HCEC 1CT (cell line): ENCODE results near the gene ZNF844.
A peak's percentile ranks its signal among the peaks of the same experiment; 100 is the strongest.
"Not testable (repeated sequence)": the region's sequence is repeated elsewhere in the genome, so short reads cannot be mapped to it uniquely, and the experiment has no call there.

Experiments used
- DNase-seq: peaks from one replicate; pipeline ENCODE4 v3.0.0-alpha.2; 2017

ZNF844 gene

DNA sequence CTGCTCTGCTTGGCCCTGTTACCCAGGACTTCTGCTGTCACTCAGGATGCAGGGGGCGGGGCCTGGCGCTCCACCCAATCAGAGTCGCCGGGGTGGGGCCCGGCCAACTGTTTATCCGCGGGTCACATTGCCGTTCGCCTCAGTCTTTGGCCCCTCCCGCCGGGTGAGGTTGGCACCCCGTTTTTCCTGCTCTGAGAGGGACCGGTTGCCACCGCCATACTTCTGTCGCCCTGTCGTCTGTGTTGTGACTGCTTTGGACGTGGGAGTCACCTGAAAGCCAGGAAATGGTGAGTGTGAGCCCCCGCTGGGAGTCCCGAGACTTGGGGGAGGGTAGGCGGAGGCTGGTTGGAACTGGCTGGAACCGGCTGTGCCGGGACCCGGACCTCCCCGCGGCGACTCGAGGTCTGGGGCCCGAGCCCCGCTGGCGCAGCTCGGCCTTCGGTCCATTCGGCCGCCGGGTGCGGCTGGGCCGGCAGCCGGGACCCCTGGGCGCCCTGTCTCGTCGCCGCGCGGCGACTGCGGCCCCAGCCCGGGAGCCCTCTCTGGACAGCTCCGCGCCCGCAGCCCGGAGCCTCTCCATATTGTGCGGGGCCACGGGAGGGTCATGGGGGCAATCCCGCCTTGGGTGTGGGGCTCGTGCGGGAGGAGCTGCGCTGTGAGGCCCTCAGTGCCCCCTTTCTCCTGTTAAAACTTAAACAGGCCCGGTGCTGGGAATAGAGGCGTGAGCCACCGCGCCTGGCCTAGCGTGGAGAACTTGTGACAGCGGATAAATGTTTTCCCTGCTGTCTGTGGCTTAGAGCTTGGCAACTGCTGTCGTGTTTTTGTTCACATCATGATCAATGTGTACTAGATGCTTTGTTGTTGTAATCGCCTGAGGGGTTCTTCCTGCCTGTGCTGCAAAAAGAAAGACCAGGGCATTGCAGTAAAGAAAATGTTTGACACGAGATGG is at the start of gene ZNF844:
Gene ZNF844, plus strand, starts transcription at position 142 of the 949 bp plus-strand sequence. Its CDS starts 143 bp downstream, at position 285.
- peak; percentile 9 for DNase-seq

DNA sequence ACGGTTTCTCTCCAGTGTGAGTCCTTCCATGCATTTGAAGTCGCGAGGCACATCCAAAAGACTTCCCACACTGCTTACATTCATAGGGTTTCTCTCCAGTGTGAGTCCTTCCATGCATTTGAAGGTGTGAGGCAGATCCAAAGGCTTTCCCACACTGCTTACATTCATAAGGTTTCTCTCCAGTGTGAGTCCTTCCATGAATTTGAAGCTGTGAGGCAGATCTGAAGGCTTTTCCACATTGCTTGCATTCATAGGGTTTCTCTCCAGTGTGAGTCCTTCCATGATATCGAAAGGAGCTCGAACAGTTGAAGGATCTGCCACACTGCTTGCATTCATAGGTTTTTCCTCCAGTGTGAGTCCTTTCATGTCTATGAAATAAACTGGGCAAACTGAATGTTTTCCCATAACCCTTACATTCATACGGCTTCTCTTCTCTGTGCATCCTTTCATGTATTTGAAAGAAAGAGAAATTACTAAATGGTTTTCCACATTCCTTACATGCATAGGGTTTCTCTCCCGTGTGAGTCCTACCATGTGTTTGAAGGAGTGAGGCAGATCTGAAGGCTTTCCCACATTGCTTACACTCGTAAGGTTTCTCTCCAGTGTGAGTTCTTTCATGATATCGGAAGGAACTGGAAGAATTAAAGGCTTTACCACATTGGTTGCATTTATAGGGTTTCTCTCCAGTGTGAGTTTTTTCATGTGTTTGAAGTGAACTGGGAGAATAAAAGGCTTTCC is 49.3 kb upstream of the ZNF844 start:
- no peak for DNase-seq

DNA sequence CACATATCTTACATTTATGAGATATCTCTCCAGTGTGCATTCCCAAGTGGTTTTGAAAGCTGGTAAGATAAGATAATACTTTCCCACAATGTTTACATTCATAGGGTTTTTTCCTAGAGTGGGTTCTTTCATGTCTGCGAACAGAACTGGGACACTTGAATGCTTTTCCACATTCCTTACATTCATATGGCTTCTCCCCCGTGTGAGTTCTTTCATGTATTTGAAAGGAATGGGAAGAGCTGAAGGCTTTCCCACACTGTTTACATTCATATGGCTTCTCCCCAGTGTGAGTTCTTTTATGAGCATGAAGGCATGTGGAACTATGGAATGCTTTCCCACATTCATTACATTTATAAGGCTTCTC is 48.8 kb upstream of the ZNF844 start:
- no peak for DNase-seq

DNA sequence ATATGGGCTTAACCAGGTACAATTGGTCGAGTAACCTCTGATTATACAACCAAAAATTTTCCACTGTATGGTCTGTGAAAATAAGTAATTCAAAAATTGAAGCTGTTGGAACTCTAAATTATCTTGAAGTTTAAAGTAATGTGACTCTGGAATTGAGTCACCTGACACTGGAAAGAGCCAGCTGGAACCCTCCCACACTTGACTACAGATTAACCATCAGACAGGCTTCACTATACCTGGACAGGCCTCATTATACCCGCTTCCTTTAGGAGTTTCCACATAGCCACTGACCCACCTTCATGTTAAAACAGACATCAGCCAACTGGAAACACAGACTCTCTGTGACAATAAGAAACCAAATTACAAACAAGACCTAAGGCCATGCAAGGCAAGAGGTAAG is 30.3 kb upstream of the ZNF844 start:
- DNase-seq, result no peak

DNA sequence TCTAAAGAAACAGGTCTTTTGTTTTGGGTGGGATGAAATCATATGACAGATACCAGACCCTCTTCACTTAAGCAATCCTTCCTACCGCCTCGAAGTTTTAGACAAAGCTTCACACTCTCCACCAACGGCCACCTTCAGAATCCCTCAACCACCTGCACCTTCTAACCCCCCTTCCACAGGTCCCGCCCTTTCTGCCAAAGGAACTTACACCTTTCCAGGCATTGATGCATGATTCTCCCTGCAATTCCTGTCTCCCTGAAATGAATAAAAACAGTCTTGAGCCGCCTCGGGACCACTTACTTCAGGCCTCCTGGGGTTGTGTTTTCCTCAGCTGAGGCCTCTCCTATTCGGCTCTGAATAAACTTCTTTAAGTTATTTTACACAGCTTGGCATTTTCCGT is 29.9 kb upstream of the ZNF844 start:
- DNase-seq, result no peak

DNA sequence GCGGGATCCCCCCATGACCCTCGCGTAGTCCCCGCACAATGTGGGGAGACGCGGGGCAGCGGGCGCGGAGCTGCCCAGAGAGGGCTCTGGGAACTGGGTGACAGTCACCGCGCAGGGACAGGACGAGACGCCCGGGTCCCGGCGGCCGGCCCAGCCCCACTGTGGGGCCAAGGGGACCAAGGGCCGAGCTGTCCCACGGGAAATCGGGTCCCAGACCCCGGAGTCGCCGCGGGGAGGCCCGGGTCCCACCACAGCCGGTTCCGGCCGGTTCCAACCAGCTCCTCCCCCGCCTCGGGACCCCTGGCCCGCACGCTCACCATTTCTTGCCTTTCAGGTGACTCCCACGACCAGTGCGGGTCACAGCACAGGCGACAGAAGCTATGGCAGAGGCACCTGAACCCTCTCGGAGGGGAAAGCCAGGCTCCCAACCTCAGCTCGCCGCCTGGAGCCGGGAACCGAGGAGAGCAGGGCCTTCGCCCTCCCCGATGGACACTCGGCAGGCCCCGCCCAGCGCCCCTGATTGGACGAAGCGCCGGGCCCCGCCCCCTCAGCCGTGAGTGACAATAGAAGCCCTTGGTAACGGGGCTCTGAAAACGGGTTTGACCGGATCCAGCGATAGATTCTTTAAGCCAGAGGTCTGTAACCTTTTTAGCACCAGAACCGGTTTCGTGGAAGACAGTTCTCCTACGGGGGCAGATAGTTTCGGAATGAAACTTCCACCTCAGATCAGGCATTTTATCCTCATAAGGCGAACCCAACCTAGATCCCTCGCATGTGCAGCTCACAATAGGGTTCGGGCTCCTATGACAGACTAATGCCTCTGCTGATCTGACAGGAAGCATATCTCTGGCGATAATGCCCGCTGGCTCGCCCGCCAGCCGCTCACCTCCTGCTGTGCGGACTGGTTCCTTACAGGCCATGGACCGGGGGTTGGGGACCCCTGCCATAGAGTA is 29.0 kb upstream of the ZNF844 start, which contains the start of gene ZNF433:
Gene ZNF433, minus strand, starts transcription at position 460 of the 953 bp plus-strand sequence. Its CDS starts 140 bp downstream, at position 320.
- peak; percentile 80 for DNase-seq

DNA sequence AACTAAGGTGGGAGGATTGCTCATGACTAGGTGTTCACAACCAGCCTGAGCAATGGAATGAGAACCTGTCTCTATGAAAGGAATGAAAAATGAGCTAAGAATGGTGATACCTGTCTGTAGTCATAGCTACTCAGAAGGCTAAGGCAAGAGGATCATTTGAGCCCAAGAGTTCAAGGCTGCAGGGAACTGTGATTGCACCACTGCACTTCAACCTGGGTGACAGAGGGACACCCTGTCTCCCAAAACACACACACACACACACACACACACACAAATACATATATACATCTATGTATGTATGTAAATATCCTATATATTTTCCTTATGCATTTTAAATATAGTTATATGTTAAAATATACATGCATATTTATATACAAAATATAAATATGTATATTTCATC is 21.6 kb upstream of the ZNF844 start:
- DNase-seq, result no peak

DNA sequence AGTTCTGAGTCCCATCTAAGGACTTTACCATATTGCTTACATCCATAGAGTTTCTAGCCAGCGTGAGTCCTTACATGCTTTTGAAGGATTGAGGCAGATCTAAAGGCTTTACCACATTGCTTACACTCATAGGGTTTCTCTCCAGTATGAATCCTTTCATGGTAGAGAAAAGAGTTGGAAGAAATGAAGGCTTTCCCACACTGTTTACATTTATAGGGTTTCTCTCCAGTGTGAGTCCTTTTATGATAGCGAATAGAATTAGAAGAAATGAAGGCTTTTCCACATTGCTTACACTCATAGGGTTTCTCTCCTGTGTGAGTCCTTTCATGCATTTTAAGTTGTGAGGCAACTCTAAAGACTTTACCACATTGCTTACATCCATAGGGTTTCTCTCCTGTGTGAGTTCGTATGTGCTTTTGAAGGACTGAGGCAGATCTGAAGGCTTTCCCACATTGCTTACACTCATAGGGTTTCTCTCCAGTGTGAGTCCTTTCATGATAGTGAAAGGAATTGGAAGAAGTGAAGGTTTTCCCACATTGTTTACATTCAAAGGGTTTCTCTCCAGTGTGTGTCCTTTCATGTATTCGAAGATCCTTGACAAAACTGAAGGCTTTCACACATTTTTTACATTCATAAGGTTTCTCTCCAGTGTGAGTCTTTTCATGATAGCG is 20.6 kb upstream of the ZNF844 start:
- DNase-seq, result no peak

DNA sequence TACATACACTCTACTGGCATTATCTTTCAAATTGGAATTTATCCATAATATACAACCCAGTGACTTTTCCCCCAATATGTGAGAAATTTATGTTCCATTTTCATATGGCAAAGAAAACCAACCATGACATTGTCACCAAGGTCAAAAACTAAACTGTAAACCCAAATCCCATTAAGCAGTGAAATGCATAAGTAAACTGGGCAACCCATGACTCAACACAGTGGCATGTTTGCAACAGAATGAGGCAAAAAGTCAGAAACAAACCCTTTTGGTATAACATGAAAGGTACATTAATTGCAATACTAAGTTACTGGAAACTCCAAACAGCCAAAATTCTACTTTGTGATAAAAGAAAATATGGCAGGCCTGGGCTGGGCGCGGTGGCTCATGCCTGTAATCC is 16.7 kb upstream of the ZNF844 start:
- DNase-seq, result no peak

DNA sequence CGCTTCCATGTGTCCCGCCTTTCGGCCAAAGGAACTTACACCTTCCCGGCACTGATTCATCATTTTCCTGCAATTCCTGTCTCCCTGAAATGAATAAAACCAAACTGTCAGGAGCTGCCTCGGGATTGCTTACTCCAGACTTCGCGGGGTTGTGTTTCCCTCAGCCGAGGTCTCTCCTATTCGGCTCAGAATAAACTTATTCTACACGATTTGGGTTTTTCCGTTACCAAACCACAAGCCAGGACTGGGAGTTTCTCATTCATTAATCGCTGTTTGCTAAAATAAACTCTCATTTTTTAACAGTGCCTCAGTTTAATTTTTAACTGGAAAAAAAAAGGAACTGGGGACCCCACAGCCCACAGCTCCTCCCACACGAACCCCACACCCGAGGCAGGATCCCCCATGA is 12.4 kb upstream of the ZNF844 start:
- no peak for DNase-seq

DNA sequence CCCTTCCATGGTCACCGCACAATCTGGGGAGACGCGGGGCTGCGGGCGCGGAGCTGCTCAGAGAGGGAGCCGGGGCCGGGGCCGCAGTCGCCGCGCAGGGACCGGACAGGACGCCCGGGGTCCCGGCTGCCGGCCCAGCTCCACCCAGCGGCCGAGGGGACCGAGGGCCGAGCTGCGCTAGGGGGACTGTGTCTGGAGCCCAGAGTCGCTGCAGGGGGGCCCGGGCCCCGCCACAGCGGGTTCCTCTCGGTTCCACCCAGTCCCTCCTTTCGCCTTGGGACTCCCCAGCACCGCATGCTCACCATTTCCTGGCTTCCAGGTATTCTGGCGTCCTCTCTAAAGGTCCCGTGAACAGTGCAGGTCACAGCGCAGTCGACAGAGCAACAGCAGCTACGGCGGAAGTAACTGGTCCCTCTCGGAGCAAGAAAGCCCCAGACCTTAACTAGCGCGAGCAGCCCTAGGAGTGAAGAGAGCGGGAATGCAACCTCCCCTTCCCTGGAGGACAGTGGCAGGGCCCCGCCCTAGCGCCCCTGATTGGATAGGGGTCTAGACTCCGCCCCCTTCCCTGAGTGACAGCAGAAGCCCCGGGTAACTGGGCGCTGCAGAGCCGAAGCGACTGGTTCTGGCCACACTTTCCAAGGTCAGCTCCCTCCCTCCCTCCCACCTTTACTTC is 11.9 kb upstream of the ZNF844 start, which contains the start of gene ZNF878:
Gene ZNF878, minus strand, starts transcription at position 465 of the 673 bp plus-strand sequence. Its CDS starts 160 bp downstream, at position 305.
- peak; percentile 51 for DNase-seq

DNA sequence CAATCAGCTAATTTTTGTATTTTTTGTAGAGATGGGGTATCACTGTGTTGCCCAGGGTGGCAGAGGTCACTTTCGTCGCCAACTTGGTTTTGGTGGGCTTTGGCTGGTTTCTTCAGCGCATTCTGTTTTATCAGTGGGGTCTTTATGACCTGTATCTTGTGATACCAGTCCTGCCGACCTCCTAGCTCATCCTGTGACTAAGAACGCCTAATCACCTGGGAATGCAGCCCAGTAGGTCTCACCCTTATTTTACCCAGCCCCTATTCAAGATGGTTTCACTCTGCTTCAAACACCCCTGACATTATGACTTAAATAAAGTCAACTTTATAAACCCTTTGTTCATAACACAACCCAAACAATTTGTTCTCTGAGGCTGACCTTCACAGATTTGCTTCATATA is 8.7 kb upstream of the ZNF844 start:
- no peak for DNase-seq

DNA sequence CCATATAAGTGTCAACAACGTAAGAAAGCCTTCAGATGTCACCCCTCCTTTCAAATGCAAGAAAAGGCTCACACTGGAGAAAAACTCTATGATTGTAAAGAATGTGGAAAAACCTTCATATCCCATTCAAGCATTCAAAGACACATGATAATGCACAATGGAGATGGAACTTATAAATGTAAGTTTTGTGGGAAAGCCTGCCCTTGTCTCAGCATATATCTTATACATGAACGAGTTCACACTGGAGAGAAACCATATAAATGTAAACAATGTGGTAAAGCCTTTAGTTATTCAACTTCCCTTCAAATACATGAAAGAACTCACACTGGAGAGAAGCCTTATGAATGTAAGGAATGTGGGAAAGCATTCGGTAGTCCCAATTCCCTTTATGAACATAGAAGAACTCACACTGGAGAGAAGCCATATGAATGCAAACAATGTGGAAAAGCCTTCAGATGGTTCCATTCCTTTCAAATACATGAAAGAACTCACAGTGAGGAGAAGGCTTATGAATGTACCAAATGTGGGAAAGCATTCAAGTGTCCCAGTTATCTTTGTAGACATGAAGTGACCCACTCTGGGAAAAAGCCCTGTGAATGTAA is 11.1 kb downstream of the ZNF844 start:
- DNase-seq, result no peak

DNA sequence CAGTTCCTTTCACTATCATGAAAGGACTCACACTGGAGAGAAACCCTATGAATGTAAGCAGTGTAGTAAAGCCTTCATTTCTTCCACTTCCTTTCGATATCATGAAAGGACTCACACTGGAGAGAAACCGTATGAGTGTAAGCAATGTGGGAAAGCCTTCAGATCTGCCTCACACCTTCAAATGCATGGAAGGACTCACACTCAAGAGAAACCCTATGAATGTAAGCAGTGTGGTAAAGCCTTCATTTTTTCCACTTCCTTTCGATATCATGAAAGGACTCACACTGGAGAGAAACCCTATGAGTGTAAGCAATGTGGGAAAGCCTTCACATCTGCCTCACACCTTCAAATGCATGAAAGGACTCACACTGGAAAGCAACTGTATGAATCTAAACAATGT is 11.8 kb downstream of the ZNF844 start:
- DNase-seq, result not testable (repeated sequence)

DNA sequence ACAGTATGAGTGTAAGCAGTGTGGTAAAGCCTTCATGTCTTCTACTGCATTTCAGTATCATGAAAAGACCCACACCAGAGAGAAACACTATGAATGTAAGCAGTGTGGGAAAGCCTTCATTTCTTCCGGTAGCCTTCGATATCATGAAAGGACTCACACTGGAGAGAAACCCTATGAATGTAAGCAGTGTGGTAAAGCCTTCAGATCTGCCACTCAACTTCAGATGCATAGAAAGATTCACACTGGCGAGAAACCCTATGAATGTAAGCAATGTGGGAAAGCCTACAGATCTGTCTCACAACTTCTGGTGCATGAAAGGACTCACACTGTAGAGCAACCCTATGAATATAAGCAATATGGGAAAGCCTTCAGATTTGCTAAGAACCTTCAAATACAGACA is 12.8 kb downstream of the ZNF844 start:
- DNase-seq, result no peak

DNA sequence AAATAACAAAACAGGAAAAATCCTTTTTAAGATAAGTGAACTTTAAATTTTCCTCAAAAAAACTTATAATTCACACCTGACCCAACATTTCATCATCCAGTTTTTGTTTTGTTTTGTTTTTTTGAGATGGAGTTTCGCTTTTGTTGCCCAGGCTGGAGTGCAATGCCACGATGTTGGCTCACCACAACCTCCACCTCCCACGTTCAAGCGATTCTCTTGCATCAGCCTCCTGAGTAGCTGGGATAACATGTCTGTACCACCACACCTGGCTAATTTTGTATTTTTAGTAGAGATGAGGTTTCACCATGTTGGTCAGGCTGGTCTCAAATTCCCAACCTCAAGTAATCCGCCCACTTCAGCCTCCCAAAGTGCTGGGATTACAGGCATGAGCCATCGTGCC is 18.8 kb downstream of the ZNF844 start:
- not testable (repeated sequence) for DNase-seq

DNA sequence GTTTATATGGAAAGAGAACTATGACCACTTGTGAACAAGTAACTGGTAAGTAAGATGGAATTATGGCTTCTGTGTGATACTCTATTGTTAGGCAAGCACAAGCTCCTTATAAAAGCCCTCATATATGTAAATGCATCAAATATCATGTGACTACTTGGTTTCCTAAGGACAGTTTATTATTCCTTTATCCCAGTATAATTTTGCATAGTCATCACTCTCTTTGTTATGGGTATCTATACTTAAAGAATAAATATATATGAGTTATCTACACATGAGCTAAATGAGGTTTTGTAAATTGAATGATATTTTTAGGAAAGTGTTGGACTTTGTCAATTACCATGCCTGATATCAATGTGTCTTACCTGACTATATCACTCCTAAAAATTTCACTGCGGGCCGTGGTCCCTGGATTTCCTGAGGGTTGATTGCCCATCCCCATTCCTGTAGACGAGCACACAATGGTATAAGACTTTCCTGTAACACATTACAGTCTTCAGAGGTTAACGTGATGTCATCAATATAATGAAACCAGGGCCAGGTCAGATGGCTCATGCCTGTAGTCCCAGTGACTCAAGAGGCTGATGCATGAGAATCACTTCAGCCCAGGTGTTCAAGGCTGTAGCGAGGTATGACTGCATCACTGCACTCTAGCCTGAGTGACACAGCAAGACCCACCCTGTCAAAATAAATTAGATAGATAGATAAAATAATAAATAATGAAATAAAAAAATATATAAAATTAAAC is 20.7 kb downstream of the ZNF844 start:
- no peak for DNase-seq

DNA sequence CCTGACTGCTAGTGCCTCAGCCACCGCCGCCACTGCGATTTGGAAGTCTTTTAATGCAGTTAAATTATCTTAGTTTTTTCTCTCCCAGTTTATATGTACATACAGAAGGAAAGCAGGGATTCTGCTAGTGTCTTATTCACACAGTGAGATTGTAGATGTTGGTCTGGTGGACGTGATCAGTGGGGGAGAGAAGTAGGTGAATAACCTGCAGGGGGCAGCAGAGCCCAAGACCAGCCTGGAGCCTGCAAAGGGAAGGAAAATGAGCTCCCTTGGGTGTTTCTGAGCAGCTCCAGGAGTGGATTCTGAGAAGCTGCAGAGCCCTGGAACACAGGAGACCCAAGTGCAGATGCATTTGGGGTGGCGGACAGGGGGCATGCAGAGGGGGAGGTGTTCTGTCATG is 26.3 kb downstream of the ZNF844 start:
- peak; percentile 13 for DNase-seq

DNA sequence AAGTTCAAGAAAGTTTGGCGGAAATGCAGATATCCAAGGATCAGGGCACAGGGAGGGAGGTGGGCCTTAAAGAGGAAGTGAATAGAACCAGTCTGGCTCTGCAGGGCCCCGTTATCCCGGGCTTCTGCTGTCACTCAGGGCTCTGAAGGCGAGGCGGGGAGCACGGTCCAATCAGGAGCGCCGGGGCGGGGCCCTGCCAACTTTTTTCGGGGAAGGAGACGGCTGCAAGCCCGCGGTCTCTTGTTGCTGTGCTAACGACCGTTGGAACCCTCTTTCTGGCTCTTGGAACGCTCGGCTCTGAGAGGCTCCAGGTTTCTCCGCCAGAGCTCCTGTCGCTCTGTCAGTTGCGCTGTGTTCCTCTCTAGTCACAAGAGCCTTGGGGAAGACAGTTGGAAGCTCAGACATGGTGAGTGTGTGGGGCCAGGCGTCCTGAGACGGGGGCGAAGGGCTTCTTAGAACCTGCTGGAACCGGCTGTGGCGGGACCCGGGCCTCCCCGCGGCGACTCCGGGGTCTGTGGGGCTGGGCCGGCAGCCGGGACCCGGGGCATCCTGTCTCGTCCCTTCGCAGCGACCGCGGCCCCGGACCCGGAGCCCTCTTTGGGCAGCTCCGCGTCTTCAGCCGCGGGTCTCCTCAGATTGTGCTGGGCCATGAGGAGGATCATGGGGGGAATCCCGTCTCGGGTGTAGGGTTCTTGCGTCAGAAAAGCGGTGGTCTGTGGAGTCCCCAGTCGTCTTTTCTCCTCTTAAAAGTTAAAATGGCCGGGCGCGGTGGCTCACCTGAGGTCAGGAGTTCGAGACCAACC is 27.7 kb downstream of the ZNF844 start:
- peak; percentile 80 for DNase-seq
